Vagina (tissue), 2 donors: ENCODE results near the gene TNFAIP8L3. TPM values are rescaled to one million over a fixed set of nuclear protein-coding genes. Genes with fewer than 3 reads are reported as not detected.

ENCODE experiments used
- DNase-seq, 2 donors: peaks; one replicate each; pipeline ENCODE4 v3.0.0-alpha.2; 2017; ENCODE audit errors: extremely low spot score in 2 of 2
- H3K27ac ChIP-seq: fragments of 200-600 bp; sonication (generic); one replicate; pipeline ENCODE4 v1.5.1; 2019
- H3K27me3 ChIP-seq: fragments of 200-600 bp; sonication (generic); one replicate; pipeline ENCODE4 v1.5.1; 2019
- H3K36me3 ChIP-seq, 2 donors: fragments of 200-600 bp; sonication (generic); one replicate each; pipeline ENCODE4 v1.5.1; 2017 to 2019
- H3K4me1 ChIP-seq: fragments of 200-600 bp; sonication (generic); one replicate; pipeline ENCODE4 v1.5.1; 2019
- H3K4me3 ChIP-seq, 2 donors: fragments of 200-600 bp; sonication (generic); 1 replicate in 1 of 2; 2 replicates in 1 of 2; pipeline ENCODE4 v1.5.1; 2016 to 2019
- H3K9me3 ChIP-seq: fragments of 200-600 bp; sonication (generic); one replicate; pipeline ENCODE4 v1.5.1; 2019
- POLR2A ChIP-seq, 2 donors: fragments of 450-650 bp; IDR thresholded peaks; one replicate each; pipeline ENCODE4 v1.6.1; 2017; ENCODE audit warnings: antibody characterized with exemption in 2 of 2, mild to moderate bottlenecking in 2 of 2, moderate library complexity in 2 of 2
- POLR2AphosphoS5 ChIP-seq, 2 donors: sonication (generic); formaldehyde crosslinking; IDR thresholded peaks; one replicate each; pipeline ENCODE4 v1.9.0; 2017; ENCODE audit warnings: antibody characterized with exemption in 2 of 2, mild to moderate bottlenecking in 2 of 2, low read depth in 1 of 2; ENCODE audit not compliant: insufficient read depth in 1 of 2
- intact Hi-C: fragments of 100-400 bp; cut with DNase I; formaldehyde crosslinking; loops from one replicate; pipeline ENCODE4 v1.15.1; 2023
- total RNA-seq: library from RNA; depleted of rRNA; stranded (reverse); fragments of >200 nt; gene quantifications from one replicate; pipeline ENCODE4 v1.2.3, GENCODE V29; 2016
- TF ChIP-seq, protein P1 (sequence below), 3 experiments: fragments of 450-650 bp in 2 of 3; fragments of 200-600 bp in 1 of 3; sonication (generic) in 1 of 3; IDR thresholded peaks; one replicate each; pipeline ENCODE4 v1.5.1; 2017 to 2019; ENCODE audit warnings: antibody characterized with exemption in 3 of 3, mild to moderate bottlenecking in 2 of 3, moderate library complexity in 2 of 3

The TNFAIP8L3 gene
- total RNA-seq, 1 donor from 2014 or later, result 21.9 TPM

DNA sequence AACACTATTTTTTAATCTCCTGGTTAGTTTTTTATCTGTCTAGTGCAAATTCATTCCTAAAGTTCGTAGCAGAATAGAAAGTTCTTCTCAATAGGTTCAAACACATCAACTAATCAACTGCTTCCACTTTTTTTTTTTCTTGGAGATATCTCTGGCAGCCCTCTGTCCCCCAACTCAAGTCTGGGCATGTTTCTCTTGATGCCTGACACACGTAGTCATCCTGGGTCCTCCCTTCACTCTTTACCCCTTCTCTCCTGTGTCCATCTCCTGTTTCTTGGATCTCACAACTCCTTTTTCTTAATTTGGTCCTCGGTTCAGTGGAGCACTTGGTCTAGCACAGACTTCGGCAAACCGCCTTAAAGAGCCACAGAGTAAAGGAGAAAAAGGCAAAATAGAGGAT lies 14.4 kb downstream of the TNFAIP8L3 start:
- Histone ChIP-seq H3K27ac (no peak overlapping the region), H3K36me3 (no peaks in the 10 kb centered on the region), H3K4me1 (peaks cover 20% of the 10 kb centered on the region), H3K27me3 (no peaks in the 10 kb centered on the region), H3K4me3 (no peak overlapping the region), H3K9me3 (no peaks in the 10 kb centered on the region)
- intact Hi-C loops, result no loop called here
- TF ChIP-seq POLR2A (IDR thresholded peaks at IDR 0.05), result no peak
- TF ChIP-seq POLR2AphosphoS5 (IDR thresholded peaks at IDR 0.05; ENCODE audit: insufficient read depth in 1 of 2, low read depth in 1 of 2), result no peak
- TF ChIP-seq, protein P1, sequence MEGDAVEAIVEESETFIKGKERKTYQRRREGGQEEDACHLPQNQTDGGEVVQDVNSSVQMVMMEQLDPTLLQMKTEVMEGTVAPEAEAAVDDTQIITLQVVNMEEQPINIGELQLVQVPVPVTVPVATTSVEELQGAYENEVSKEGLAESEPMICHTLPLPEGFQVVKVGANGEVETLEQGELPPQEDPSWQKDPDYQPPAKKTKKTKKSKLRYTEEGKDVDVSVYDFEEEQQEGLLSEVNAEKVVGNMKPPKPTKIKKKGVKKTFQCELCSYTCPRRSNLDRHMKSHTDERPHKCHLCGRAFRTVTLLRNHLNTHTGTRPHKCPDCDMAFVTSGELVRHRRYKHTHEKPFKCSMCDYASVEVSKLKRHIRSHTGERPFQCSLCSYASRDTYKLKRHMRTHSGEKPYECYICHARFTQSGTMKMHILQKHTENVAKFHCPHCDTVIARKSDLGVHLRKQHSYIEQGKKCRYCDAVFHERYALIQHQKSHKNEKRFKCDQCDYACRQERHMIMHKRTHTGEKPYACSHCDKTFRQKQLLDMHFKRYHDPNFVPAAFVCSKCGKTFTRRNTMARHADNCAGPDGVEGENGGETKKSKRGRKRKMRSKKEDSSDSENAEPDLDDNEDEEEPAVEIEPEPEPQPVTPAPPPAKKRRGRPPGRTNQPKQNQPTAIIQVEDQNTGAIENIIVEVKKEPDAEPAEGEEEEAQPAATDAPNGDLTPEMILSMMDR (IDR thresholded peaks at IDR 0.05), result no peak
- DNase-seq, result no peak

DNA sequence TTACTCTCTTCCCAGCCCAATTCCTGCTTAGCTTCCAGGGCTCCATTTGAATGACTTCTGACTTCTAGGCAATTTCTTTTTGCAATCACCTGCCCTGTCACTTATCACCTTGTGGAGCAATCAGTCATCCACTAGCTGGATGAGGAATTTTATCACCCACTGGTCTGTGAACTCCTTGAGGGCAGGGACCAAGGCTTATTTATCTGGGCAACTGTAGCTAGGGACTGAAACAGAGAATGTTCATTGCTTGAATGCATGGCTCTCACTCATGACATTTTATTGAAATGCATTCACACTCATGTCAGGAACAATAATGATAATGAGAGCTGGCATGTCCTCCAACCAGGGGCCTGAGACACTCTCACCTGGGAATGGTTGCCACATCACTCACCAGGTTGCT lies 15.5 kb downstream of the TNFAIP8L3 start:
- no peak for DNase-seq
- Histone ChIP-seq H3K27me3 (no peaks in the 10 kb centered on the region), H3K4me3 (no peak overlapping the region), H3K9me3 (no peaks in the 10 kb centered on the region), H3K4me1 (peaks cover 27% of the 10 kb centered on the region), H3K36me3 (no peaks in the 10 kb centered on the region), H3K27ac (no peak overlapping the region)
- intact Hi-C loops, result no loop called here
- no peak for TF ChIP-seq POLR2AphosphoS5 (IDR thresholded peaks at IDR 0.05; ENCODE audit: insufficient read depth in 1 of 2, low read depth in 1 of 2)
- TF ChIP-seq POLR2A (IDR thresholded peaks at IDR 0.05), result no peak
- TF ChIP-seq, protein P1 (IDR thresholded peaks at IDR 0.05), result no peak

DNA sequence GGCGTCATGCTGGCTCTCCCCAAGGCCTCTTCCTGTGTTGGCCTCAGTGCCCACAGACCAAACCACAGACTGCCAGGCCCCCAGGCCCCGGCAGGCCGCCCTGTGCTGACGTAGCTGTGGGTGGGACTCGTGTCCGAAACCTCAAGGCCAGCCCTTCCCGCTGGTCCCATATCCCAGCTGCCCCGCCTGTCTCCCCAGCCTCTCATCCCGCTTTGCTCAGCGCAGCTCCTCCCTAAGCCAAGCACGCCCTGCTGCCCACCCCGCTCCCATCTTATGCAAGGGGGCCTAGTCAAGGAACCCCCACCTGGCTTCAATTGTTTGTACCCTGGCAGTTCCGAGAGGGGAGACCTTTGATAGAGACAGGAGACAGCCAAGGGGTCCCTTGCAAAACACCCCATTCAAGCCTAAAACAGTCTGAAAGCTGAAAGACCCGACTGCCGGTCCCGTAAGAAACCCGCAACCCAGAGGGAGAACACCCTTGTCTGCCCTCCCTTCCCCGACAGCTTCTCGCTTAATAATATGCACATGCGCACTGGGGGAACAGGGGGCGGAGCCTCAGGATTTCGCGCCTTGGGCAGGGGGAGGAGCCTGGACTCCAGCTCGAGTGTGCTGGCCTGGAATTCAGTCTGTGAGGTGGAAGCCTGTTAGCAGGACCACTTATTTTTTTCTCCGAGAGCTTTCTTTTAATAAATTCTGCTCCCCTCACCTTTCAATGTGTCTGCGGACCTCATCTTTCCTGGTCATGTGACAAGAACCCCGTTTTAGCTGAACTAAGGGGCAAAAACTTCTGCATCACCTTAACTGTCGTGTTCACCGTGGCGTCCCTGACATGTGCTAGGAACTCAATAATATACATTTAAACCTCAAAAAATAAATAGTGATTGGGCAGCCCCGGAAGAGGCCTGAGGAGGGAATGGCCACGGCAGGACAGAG lies 17.2 kb downstream of the TNFAIP8L3 start:
- Histone ChIP-seq H3K4me1 (peaks cover 27% of the 10 kb centered on the region), H3K4me3 (peak overlapping the region; percentile 3 to 27), H3K27me3 (no peaks in the 10 kb centered on the region), H3K27ac (peak overlapping the region; percentile 47), H3K36me3 (no peaks in the 10 kb centered on the region), H3K9me3 (no peaks in the 10 kb centered on the region)
- no peak for DNase-seq
- TF ChIP-seq POLR2A (IDR thresholded peaks at IDR 0.05) (no peak), POLR2AphosphoS5 (IDR thresholded peaks at IDR 0.05; ENCODE audit: insufficient read depth in 1 of 2, low read depth in 1 of 2) (peak; percentile 38 to 61)
- TF ChIP-seq, protein P1 (IDR thresholded peaks at IDR 0.05), result no peak
- intact Hi-C loops, result no loop called here

DNA sequence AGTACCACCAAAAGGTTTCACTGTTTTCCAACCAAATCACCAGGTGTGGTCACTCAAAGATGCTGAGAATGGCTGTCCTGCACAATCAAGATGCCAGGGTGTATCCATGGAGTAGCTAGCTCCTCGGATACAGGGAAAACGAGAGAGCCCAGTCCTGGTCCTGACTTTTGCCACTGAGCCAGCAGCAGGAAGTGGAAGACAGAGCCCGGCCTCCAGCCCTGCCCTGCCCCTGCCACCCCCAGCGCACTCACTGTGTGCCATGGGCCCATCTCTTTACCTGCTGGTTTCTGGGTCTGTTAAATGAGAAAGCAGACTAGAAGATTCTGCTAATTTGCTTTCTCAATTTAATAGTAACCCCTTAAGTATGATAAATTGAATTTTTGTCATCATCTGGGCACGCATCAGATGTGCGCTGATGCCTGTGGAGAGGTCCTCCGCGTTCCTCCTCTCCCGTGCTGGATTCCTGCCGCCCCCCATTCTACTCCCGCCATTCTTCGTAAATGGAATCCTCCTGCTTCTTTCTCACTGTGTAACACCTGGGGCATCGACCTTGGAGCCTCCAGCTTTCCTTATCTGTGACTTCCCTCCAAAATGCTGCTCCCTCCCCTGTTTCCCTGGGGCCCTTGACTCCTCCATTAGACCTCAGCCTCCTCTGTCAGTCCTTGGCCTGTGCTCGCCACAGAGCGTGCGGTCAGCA lies 18.0 kb downstream of the TNFAIP8L3 start:
- no peak overlapping the region for H3K4me3 ChIP-seq
- intact Hi-C loops, result no loop called here
- H3K27me3 ChIP-seq, result no peaks in the 10 kb centered on the region
- DNase-seq, result no peak
- H3K4me1 ChIP-seq, result peaks cover 27% of the 10 kb centered on the region
- TF ChIP-seq POLR2AphosphoS5 (IDR thresholded peaks at IDR 0.05; ENCODE audit: insufficient read depth in 1 of 2, low read depth in 1 of 2) (no peak), POLR2A (IDR thresholded peaks at IDR 0.05) (no peak)
- TF ChIP-seq, protein P1 (IDR thresholded peaks at IDR 0.05), result no peak
- no peaks in the 10 kb centered on the region for H3K9me3 ChIP-seq
- H3K36me3 ChIP-seq, result no peaks in the 10 kb centered on the region
- H3K27ac ChIP-seq, result peak overlapping the region; percentile 47
